Mononuclear cell (primary cell): ENCODE results near the gene CNGA2. TPM values are rescaled to one million over a fixed set of nuclear protein-coding genes. Genes with fewer than 3 reads are reported as not detected.

ENCODE experiments used
- H3K27me3 ChIP-seq: 2 replicates; pipeline ENCODE4 v1.6.0; 2011; ENCODE audit warnings: low read length, control low read depth; ENCODE audit not compliant: insufficient read depth
- H3K4me1 ChIP-seq: 2 replicates; pipeline ENCODE4 v1.5.1; 2011; ENCODE audit warnings: mild to moderate bottlenecking, low read length, control low read depth; ENCODE audit not compliant: insufficient read depth
- H3K4me3 ChIP-seq: 2 replicates; pipeline ENCODE4 v1.5.1; 2011; ENCODE audit warnings: mild to moderate bottlenecking, low read length, moderate library complexity
- H3K9me3 ChIP-seq: 2 replicates; pipeline ENCODE4 v1.5.1; 2011; ENCODE audit warnings: low read depth, mild to moderate bottlenecking, control low read depth, low read length
- total RNA-seq: library from RNA; depleted of rRNA; stranded (reverse); fragments of >200 nt; gene quantifications from one replicate; pipeline ENCODE4 v1.2.3, GENCODE V29; 2012

Gene CNGA2
- total RNA-seq, 1 donor, result not detected

DNA sequence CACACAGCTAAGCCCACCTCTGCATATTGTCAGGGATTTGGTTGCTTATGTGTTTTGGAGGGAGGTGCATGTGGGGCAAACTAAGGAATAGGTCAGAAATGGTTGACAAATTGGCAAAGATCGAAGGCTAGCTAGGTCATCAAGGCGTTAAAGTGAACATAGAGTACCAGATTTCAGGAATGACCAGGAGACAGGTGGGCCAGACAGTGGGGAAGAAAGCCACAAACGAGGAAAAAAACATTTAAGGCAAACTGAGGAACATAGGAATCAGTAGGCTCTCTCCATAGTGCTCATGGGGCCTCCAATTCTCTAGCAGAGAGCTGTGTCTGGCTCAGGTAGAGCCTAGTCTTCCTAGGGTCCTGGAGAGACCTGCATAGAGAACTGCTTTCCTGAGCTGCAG, 57.4 kb downstream of the CNGA2 start:
- Histone ChIP-seq H3K4me1 (no peaks in the 10 kb centered on the region), H3K9me3 (no peaks in the 10 kb centered on the region), H3K27me3 (no peaks in the 10 kb centered on the region), H3K4me3 (no peak overlapping the region)

GRCh38 chrX:151792505-151792904, 58.0 kb downstream of the CNGA2 start:
- Histone ChIP-seq H3K4me3 (no peak overlapping the region), H3K4me1 (no peaks in the 10 kb centered on the region), H3K9me3 (no peaks in the 10 kb centered on the region), H3K27me3 (no peaks in the 10 kb centered on the region)

- Histone ChIP-seq H3K4me1 (no peaks in the 10 kb centered on the region), H3K9me3 (no peaks in the 10 kb centered on the region), H3K4me3 (no peak overlapping the region), H3K27me3 (no peaks in the 10 kb centered on the region)
Observed at GRCh38 chrX:151793886-151794285, 59.3 kb downstream of the CNGA2 start.

Other genes with a start within 250 kb of the CNGA2 start
- gene PASD1, start 171.1 kb upstream of the CNGA2 start, total RNA-seq, result not detected
- not detected for gene PRRG3, start 39.3 kb upstream of the CNGA2 start, total RNA-seq
- not detected for gene FATE1, start 18.7 kb upstream of the CNGA2 start, total RNA-seq
- gene MAGEA4, start 178.1 kb downstream of the CNGA2 start, total RNA-seq, result 0.31 TPM
- under 0.01 TPM for gene GABRE, start 239.9 kb downstream of the CNGA2 start, total RNA-seq